ENCODE results near the gene SPATA13.

The SPATA13 gene

DNA sequence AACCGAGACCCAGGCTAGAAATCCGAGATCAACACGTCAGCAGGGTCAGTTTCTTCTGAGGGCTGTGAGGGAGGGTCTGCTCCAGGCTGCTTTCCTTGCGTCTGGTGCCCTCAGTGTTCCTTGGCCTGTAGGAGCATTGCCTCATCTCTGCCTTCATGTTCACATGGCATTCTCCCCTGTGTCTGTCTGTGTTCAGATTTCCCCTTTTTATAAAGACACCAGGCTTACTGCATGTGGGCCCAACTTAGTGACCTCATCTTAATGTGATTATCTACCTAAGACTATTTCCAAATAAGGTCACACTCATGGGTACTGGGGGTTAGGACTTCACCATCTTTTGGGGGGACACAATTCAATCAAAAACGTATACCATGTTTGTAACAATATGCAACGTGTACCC lies 91.6 kb downstream of the SPATA13 start:
- no peak for DNase-seq (ENCODE audit: low spot score)

DNA sequence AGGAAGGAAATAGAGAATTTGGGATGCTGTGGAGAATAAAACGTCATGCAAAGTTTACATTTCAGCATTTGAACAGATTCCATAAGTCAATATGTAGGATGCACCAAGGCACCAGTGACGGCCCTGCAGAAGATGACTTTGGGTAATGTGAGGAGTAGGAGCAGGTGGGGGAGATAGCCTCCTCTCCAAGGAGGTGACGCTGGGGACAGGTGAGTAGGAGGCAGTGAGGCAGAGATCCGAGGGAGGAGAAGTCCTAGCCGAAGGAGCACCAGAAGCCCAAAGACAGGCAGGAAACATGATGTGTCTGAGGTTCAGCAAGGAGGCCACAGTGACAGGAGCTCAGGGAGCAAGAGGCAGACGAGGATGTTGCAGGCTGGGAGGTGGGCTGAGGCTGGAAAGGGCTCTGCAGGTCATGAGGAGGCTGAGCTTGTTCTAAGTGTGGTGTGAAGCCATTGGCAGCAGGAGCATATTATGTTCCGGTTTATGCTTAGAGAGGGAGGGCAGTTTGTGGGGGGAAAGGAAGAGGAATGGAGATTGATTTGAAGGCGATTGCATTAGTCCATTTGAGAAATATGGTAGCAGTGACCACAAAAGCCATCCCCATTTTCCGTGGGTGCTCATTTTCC lies 93.1 kb downstream of the SPATA13 start:
- no peak for DNase-seq (ENCODE audit: low spot score)

DNA sequence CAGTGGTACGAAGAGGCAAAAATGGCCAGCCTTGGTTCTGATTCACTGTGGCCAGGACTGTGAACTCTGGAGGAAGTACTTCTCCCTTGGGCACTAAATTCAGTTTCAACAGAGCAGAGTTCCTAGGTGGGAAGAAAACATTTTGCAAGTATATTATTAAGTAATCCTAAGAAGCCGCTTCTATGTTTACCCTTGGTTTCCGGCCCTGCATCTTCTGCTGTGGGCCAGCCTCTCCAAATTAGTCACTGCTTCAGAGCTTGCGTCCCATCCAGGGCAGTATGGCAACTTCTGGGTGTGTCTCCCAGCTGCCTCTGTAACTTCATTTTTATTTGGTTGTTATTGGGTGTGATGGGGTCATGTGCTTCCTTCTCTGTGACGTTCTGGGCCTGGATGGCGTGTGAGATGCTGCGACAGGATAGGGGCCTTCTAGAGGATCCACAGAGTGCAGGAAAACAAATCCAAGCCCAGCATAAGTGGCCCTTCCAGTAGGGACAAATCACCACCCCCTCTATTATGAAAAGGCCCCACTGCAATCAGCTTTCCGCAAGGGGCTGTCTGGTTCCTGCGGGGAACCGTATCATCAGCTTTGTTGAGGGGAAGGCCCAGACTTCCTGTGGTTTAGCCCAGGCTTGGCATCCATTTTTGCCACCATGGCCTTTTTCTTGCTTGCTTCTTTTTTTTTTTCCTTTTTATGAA lies 93.8 kb downstream of the SPATA13 start:
- DNase-seq (ENCODE audit: low spot score): peak; percentile 74

DNA sequence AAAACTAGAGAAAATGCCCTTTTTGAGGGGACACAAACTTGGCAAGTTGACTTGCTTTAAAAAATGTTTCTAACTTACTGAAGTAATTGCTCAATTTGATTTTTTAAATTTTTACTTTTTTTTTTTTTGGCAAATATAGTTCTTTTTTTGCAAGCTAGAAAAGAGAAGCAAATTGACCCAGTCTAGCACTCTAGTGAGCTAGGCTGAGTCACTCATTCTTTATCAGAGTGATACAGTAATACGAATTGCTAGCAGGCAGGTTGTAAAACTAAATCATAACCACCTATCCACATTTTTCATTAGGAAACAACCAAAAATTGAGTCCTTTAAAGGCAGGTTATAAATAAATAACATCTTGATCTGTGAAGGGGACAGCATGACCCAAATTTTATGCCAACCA lies 97.0 kb downstream of the SPATA13 start:
- DNase-seq (ENCODE audit: low spot score): no peak

DNA sequence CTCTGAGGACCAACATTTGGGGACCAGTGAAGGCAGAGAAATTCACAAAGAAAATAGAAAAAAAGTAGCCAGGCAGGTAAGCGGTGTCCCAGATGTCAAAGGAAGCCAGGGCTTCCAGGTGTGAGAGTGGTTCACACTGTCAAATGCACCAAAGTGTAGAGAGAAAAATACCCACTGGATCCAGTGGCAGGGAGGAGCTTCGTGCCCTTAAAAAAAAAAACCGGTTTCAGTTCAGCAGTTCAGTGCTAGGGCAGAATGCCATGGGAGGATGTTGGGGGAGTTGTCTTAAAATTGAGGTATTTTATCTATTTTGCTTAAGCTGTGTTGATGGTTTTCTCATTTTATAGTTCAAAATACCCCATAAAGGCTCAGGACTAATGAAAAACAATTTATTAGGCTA lies 101.0 kb downstream of the SPATA13 start:
- no peak for DNase-seq (ENCODE audit: low spot score)

GRCh38 chr13:24263632-24264031 lies 103.1 kb downstream of the SPATA13 start:
- peak; percentile 33 for DNase-seq (ENCODE audit: low spot score)

DNA sequence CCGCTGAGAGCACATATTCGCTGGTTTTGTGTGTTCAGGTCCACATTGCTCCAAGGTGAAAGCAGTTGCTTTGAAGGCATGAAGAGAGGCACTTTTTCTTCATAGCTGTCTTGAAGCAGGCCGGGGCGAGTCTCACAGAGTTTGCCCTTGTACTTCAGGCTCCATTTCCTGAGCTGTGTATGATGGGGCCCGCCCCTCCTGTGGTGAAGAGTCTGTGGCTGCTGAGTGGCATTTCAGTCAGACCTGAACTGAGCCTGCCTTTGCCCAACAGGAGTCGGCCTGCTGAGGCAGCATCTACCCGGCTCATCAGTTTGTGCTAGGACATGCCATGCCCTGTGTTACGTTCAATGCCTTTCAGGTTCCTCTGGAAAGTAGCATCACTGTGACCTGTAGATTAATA lies 104.5 kb downstream of the SPATA13 start:
- no peak for DNase-seq (ENCODE audit: low spot score)

DNA sequence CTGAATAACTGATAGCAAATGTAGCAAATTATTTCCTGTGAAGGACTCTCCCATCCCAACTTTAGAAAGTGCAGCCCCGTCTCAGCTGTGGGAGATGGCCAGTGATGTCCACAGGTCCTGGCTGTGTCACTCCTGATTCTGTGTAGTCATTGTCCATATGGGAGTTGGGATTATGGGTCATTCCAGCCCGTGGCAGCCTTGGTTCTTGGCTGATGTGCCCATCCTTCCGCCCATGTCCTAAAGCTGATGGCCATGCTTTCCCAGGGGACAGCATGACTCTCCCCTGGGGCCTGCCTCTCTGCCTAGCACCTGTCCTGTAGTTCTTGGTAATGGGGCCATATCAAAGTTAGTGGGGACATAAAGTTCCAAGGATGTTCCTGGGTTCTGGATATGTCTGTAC lies 104.9 kb downstream of the SPATA13 start:
- no peak for DNase-seq (ENCODE audit: low spot score)

- peak; percentile 61 for DNase-seq (ENCODE audit: low spot score)
These were observed 106.8 kb downstream of the SPATA13 start for GRCh38 chr13:24267274-24267673.

DNA sequence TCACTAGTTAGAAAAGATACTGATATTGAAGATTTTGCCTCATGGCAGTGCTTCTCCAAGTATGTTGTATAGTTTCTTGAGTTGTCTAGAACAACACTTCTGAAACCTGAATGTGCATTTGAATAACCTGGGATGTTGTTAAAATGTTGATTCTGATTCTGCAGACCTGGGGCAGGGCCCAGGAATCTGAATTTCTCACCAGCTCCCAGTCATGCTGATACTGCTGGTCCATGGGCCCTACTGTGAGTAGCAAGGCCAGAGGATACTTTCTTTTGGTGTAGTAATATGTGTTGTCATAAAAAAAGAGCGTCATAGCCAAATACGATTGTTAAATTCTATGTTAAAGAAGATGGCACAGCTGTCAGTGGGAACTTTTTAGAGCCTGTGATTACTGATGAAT lies 107.3 kb downstream of the SPATA13 start:
- no peak for DNase-seq (ENCODE audit: low spot score)

- no peak for DNase-seq (ENCODE audit: low spot score)
These were observed 109.3 kb downstream of the SPATA13 start for GRCh38 chr13:24269821-24270220.

GRCh38 chr13:24270639-24271141 lies 110.2 kb downstream of the SPATA13 start:
- DNase-seq (ENCODE audit: low spot score): peak; percentile 79

DNA sequence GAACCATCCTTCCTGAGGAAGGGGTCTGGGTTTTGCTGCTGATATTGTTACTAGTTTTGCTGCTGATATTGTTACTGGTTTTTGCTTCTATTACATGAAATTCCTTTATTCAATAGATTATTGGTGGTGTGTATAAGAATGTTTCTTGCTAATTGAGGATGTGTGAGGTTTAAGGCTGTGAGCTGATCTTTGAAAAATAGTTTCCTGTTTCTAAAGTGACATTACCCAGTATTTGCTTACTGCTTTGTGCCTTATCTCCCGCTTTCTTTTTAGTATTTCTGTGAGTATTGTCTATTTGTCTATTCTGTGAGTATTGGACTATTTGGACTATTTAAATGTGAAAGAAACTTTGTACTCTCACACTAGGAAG lies 110.7 kb downstream of the SPATA13 start:
- DNase-seq (ENCODE audit: low spot score): no peak

DNA sequence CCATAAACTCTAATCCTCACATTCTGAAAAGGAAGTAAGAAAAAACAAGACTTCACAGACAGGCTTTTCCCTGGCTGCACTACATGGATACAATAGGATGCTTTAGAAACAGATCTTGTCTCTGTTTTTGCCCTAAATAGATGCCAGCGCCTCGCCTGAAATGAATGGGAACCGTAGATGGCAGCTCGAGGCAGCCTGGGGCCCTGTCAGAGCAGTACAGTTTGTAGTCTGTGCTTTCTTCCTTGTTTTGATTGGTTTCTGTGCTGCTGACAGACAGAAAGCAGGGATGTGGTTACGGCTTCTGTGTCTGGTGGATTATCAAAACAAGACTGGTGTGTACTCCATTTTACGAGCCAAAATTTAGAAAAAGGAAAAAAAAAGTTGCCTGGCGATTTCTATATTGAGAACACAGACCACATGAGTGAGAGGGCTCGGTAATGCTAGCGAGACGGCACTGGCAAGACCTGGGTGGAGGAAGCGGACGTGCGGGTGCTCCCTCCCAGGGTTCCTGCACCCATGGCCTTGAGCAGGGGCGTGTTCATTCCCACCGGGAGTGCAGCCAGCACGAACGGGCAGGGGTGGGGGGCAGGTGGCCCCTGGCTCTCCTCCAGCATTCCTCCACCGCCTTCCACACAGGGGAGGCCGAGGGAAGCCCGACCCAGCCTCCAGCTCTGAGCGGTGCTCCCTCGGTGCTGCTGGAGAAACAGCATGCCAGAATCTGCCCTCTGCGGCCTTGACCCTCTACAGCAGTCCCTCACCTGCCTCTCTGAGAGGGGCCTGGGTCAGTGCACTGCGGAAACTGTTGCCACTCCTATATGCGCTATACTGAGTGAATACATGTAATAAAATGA lies 111.3 kb downstream of the SPATA13 start:
- peak; percentile 58 for DNase-seq (ENCODE audit: low spot score)

GRCh38 chr13:24272452-24273161 lies 112.1 kb downstream of the SPATA13 start:
- DNase-seq (ENCODE audit: low spot score): no peak

GRCh38 chr13:24273926-24274325 lies 113.4 kb downstream of the SPATA13 start:
- no peak for DNase-seq (ENCODE audit: low spot score)

DNA sequence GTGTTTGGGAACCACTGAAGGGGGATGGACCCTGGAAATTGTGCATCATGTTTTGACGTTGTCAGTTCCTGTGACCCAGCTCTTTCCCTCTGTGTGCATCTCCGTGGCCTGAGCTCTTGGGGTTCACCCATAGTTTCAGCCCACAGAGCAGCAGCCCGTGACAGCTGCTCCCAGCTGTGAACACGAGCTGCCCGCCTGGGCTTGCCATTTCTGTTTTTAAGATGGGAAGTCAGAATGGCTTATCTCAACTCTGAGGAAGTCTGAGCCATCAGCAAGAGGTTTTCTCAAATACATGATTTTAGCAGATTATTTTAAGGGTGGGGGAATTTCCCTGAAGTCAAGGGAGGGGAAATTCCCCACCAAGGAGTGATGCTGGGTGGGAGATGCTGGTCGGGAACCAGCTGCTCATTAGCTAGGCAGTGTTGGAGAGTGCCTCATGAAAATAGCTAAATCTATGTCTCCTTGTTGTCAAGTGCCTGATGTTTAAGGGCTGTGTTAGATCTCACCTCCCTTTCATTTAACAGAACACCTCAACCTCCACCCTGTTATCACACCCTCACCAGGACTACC lies 114.0 kb downstream of the SPATA13 start:
- no peak for DNase-seq (ENCODE audit: low spot score)

- DNase-seq (ENCODE audit: low spot score): no peak
These were observed 114.5 kb downstream of the SPATA13 start for GRCh38 chr13:24275041-24275440.

DNA sequence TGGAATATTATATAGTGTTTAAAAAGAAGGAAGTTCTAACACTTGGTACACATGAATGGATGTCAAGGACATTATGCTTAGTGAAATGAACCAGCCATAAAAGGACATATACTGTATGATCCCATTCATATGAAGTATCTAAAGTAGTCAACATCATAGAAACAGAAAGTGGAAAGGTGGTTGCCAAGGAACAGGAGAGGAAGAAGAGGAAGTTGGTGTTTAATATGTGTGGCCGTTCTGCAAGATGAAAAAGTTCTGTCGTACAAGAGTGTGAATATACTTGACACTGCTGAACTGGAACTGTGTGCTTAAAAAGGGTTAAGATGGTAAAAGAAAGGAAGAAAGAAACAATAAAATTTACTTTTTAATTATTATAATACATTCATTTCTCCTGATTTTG lies 115.8 kb downstream of the SPATA13 start:
- DNase-seq (ENCODE audit: low spot score): no peak

DNA sequence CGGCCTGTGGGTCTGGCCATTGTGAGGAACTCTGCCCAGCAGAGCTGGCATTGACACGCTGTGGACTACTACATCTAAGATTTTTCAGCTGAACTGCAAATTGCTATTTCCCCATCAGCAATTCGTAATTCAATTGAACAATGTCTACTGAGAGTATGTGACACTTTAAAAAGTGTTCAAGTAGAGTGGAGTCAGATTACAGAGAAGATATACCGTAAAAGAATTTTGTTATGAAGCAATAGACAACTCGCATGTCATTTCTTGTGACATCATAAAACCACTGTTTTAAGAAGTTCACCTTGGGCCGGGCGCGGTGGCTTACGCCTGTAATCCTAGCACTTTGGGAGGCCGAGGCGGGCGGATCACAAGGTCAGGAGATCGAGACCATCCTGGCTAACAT lies 116.3 kb downstream of the SPATA13 start:
- DNase-seq (ENCODE audit: low spot score): no peak

DNA sequence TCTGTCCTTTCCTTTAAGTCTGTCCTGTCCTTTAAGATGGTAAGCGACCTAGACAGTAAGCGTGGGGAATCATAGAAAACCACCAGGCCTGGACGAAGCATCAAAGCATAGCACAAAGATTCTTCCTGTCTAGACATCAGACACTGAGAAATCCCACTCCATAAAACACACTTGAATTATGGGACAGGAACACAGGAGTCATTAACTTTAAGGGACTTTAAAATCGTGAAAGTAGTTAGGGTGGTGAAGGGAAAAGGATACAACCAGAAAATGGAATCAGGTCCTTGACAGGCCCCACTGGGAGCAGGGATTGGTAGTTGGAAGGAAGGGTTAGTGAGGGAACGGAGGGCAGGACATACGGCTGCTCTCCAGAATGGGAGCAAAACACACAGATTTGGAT lies 117.2 kb downstream of the SPATA13 start:
- no peak for DNase-seq (ENCODE audit: low spot score)

All from AG20443 (cell line).